ENCODE results near the gene NAP1L1.

NAP1L1 gene

DNA sequence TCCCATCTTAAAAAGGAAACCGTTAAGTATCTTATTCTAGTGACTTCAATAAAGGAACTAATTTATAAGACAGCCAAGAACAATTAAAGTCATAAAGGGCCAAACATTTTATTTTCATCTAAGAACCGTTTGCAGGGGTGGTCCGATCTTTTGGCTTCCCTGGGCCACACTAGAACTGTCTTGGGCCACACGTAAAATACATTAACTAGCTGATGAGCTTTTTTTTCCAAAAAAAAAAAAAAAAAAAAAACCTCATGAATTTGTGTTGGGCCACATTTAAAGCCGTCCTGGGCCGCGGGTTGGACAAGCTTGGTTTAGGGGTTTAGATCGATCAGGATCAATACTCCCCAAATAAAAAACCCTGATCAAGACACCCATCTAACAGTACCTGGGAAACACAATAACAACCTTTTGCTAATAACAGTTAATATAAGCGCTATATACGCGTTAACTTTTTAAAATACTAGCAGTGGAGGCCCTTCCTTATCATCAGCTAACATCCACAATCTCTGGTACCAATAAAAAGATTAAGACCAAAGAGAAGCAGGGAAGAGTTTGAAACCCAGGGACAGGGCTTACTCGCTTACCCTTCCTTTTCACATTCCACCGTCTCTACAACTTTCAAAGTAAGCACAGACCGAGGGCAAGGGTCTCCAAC lies 1.1 kb downstream of the NAP1L1 start:
- DNase-seq: no peak

GRCh38 chr12:76081909-76082308 lies 2.6 kb downstream of the NAP1L1 start:
- no peak for DNase-seq

GRCh38 chr12:76080729-76081415 lies 3.6 kb downstream of the NAP1L1 start:
- no peak for DNase-seq

- no peak for DNase-seq
Measured at GRCh38 chr12:76080017-76080728, 4.3 kb downstream of the NAP1L1 start.

GRCh38 chr12:76078748-76079147 lies 5.7 kb downstream of the NAP1L1 start:
- DNase-seq: no peak

DNA sequence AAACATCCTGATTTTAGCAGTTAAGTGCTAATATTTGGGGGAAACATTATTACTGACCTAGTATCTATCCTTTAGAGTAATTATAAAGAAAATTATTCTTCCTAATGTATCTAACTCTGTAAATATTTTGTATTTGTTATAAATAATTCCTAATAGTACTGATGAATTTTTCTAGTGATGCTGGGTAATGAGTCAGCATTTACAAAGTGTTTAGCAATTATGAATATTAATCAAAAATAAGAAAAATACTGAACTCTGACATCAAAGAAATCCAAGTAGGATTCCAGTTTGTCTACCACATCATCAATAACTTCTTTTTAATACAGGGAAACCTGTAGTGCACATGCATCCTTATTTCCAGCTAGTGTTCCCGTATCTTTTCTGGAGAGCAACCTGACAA lies 9.0 kb downstream of the NAP1L1 start:
- DNase-seq: no peak

DNA sequence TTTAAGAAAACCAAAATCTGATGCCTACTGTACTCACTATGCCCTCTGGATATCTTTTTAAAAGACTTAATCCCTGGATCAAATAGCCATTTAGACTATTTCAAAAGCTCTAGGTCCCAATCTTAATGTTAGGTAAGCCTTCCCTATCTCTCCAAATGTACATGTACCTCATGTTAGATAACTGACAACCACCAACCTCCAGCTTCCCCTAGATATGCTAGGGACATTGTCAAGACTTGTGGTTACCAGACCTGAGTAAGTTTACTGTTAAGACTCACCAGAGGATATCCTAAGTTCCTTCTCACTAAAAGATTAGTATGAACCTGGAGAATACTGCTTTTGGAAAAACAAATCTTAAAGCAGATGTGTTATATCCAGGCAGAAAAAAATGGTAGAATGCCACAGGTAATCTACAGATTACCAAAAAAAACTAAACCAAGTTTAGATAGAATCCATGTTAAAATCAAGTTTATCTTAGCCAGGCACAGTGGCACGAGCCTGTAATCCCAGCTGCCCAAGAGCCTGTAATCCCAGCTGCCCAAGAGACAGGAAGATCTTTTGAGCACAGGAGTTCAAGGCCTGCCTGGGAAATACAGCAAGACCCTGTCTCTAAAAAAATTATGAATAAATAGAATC lies 9.7 kb downstream of the NAP1L1 start:
- no peak for DNase-seq

- no peak for DNase-seq
Measured at GRCh38 chr12:76073561-76073960, 10.9 kb downstream of the NAP1L1 start.

GRCh38 chr12:76072568-76072967 lies 11.9 kb downstream of the NAP1L1 start:
- no peak for DNase-seq

- DNase-seq: no peak
Measured at GRCh38 chr12:76069339-76069738, 15.1 kb downstream of the NAP1L1 start.

DNA sequence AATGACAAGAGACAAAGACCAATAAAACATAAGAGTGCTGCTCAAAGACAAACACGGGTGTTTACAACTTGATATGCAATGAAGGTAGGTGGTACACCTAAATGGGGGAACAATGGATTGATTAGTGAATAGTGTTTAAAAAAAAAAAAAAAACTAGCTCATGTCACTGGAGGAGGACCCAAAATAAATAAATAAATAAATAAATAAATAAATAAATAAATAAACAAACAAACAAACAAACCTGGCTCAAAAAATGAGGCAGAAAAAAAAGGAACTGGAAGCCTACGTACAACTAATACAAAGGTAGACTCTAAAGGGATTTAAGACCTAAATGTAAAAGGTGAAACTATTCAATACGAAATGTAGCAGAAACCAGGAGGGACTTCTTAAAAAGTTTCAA lies 18.6 kb downstream of the NAP1L1 start:
- no peak for DNase-seq

DNA sequence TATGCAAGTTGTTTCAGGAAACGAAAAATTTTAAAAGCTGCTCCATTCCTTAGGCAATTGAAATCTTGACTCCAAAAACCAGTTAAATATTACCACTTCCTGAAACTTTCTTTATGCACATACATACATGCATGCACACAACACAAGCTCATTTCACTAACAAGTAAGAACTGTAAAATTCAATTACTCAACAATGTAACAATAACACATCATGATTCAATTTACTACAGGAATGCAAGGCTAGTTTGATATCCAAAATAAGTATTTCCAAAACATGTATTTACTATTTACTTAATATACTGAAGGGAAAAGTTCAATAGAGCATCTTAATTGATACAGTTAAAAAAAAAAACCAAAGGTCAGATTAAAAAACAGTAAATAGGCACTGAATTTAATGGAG lies 19.6 kb downstream of the NAP1L1 start:
- DNase-seq: no peak

DNA sequence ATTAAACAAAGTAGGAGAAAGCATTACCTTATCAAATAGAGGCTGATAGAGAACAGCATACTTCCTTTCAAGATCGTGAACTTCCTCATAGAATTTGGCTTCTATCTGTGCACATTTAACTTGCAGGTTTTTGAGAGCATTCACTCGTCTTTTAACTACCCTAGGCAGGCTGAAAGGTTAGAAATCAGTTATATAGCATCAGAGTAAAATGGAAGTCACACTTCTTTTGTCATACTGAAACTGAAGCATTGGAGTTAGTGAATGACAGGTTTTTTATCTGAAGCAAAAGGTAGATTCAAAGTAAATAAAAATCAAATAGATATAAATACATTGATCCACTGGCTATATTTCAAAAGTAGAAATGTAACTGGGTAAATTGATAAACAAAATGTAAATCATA lies 24.4 kb downstream of the NAP1L1 start:
- no peak for DNase-seq

DNA sequence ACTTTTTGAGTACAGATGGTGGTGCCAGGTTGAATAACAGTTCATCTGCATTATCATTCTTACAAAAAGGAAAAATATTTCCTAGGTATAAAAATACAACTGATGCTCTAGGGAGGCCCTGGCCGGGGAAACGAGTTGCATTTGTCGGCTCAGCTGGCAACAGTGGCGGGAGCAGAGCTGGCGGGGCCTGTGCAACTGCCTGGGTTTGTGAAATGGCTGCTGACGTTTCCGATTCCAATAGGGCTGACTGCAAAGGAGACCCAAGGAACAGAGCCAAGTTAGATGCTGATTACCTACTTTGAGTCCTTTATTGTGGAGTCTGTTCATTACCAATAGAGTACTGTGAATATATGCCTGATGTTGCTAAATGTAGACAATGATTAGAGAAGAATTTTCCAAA lies 27.2 kb downstream of the NAP1L1 start:
- DNase-seq: no peak

GRCh38 chr12:76055393-76055792 lies 29.1 kb downstream of the NAP1L1 start:
- DNase-seq: no peak

GRCh38 chr12:76049575-76050251 lies 34.8 kb downstream of the NAP1L1 start:
- no peak for DNase-seq

- DNase-seq: no peak
Measured at GRCh38 chr12:76047742-76048141, 36.7 kb downstream of the NAP1L1 start.

DNA sequence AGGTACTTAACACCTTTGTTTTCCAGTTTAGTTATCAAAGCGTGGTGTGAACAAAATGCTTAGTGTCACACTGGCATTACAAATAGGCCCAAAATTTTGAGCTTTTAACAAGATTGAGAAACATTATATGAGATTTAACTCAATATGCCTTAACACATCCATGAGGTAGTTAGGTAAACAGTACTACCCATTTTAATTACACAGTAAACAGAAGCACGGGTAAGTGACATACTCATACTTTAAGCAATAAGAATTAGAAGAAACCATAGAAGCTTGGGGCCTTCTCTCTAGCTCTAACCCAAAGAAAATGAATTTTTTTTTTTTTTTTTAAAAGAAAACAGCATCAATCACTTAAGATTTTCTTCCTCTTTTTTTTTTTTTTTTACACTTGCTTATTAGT lies 37.4 kb downstream of the NAP1L1 start:
- no peak for DNase-seq

GRCh38 chr12:76043377-76043776 lies 41.1 kb downstream of the NAP1L1 start:
- DNase-seq: no peak

DNA sequence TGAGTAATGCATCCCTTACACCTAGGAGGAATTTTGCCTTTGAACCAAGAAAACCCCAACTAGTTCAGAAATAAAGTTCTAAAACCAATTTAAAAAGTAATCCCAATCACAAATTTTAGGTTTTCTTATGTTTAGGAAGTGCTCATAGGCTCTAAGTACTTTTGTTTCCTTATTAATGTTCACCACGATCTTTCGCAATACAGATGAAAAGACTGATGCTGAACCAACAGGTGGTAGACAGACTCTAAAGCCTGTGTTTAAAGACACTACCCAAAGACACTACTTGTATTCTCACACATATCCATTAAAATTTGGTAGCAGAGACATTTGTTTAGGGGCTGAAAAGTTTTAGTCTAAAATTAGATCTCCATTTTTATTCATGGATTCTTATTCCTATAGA lies 42.3 kb downstream of the NAP1L1 start:
- no peak for DNase-seq

DNA sequence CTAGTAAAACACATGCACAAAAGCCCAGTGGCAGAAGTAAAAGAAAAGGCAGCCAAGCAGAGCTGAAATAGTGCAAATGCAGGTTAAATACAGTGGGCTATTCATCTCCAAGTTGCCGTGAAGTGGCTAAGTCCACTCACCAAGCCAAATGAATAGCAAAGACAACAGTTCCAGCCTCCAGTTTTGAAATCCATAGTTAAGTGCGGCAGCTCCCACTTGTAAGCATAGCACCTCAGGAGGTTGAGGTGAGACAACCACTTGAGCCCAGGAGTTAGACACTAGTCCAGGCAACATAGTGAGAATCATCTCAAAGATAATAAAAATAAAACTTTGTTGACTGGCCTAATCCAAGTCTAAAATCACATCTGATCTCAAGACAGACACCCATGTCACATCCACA lies 43.1 kb downstream of the NAP1L1 start:
- no peak for DNase-seq

GRCh38 chr12:76040461-76040860 lies 44.0 kb downstream of the NAP1L1 start:
- DNase-seq: no peak

GRCh38 chr12:76038176-76038575 lies 46.3 kb downstream of the NAP1L1 start:
- DNase-seq: no peak

Measured in CD4-positive, alpha-beta T cell treated with Interleukin-17A for 4 hours (primary cell).